GM19328 (cell line): ENCODE results near the gene CHD9.
"Not testable (repeated sequence)": the region's sequence is repeated elsewhere in the genome, so short reads cannot be mapped to it uniquely, and the experiment has no call there.

Experiments used
- ATAC-seq: cut with Tn5 transposase; IDR thresholded peaks from one replicate; pipeline ENCODE4 v1.9.1; 2021; ENCODE audit warnings: mild to moderate bottlenecking, moderate library complexity; ENCODE audit not compliant: unreplicated experiment

The CHD9 gene

DNA sequence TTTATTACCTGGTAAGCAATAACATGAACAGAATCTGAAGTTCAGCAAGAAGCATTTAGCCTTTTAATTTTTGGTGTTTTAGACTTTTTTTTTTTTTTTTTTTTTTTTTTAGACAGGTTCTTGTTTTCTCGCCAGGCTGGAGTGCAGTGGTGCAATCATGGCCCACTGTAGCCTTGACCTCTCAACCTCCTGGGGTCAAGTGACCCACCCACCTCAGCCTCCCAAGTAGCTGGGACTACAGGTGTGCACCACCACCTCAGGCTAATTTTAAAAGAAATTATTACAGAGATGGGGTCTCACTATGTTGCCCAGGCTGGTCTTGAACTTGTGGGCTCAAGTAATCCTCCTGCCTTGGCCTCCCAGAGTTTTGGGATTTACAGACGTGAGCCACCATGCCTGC is 206.5 kb downstream of the CHD9 start:
- no peak for ATAC-seq

DNA sequence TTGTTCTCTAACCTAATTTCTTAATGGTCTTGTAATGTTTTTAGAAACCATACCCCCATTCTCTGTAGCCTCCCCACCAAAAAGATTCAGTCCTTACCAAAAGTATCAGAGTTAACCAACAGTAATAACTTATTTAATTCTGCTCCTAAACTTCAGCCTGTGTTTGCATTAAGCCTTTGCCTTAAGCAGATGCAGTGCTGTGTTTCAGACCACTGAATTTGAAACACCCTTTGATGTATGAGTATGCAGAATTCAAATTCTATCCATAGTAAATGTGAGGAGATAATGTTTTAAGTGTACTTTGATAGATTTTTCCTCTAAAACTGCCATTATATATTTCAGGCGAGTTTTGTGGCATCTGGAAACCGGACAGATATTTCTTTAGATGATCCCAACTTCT is 207.9 kb downstream of the CHD9 start:
- ATAC-seq: no peak

- no peak for ATAC-seq
These were observed 211.4 kb downstream of the CHD9 start for GRCh38 chr16:53266156-53266555.

DNA sequence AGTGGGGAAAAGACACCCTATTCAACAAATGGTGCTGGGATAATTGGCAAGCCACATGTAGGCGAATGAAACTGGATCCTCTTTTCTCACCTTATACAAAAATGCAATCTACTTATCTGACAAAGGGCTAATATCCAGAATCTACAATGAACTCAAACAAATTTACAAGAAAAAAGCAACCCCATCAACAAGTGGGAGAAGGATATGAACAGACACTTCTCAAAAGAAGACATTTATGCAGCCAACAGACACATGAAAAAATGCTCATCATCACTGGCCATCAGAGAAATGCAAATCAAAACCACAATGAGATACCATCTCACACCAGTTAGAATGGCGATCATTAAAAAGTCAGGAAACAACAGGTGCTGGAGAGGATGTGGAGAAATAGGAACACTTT is 223.7 kb downstream of the CHD9 start:
- not testable (repeated sequence) for ATAC-seq

- no peak for ATAC-seq
These were observed 226.5 kb downstream of the CHD9 start for GRCh38 chr16:53281280-53281679.

DNA sequence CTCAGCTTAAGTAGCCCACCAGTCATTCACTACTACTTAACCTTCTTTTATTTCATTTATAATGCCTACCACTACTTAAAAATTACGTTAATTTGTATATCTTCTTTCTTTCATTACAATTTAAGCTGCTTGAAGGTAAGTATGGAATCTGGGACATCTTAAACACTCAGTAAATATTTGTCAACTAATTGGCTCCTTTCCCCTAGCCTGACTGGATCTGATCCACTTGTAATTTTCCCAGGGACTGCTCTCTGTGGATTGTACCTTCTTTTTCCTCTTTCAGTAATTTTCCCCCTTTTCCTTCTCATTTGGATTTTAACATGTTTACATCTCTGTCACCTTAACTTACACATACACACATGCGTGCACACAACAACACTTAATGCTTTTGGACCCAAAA is 227.1 kb downstream of the CHD9 start:
- no peak for ATAC-seq

DNA sequence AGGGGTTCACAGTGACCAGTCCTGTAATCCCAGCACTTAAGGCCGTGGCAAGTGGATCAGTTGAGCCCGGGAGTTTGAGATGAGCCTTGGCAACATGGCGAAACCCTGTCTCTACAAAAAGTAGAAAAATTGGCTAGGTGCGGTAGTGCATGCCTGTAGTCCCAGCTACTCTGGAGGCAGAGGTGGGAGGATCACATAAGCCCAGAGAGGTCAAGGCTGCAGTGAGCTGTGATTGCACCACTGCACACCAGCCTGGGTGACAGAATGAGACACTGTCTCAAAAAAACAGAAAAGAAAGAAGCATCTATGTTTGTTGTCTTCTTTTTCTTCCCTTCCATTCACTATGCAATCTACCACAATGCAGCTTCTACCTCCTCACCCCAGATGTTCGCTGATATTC is 227.5 kb downstream of the CHD9 start:
- ATAC-seq: no peak

DNA sequence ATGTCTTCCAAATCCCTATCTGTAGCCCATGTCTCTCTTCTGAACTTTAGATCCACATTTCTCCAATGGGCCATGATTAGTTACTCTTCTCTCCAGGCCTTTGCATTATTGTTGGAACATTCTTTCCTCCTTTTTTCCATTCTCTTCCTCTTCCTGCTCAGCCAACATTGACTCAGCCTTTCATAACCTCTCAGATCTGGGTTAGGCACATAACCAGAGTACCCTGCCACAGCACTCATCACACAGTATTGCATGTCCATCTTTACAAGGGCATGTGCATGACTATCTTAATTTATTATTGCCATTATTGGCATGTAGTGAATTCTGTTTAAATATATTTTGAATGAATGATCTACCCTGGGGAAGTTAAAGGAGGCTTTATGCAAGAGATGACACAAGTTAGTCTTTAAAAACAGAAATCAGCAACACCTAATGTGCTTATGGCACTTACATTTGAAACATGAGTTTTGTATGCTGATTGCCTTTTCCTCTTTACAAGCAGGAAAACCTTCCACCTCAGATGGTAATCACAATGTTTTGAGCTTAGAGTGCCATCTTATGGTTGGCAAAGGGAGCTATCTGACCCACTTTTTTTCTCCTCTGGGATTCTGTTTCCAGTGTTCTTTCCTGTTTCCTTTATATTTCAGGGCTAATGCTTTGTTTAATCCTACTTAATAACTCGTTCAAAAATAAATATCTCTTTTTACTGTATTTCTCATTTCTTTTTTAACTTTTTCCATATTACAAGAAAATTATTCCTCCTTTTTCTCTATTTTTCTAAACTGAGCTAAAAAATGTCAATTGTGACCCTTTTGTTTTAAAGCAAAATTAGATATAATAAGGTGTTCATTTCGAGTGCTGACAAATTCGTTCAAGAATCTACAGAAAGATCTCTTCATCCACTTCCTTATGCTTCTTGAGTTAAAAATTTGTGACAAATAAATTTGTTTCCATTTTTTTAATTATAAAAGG is 228.5 kb downstream of the CHD9 start:
- no peak for ATAC-seq

GRCh38 chr16:53285236-53285635 is 230.4 kb downstream of the CHD9 start:
- ATAC-seq: no peak

DNA sequence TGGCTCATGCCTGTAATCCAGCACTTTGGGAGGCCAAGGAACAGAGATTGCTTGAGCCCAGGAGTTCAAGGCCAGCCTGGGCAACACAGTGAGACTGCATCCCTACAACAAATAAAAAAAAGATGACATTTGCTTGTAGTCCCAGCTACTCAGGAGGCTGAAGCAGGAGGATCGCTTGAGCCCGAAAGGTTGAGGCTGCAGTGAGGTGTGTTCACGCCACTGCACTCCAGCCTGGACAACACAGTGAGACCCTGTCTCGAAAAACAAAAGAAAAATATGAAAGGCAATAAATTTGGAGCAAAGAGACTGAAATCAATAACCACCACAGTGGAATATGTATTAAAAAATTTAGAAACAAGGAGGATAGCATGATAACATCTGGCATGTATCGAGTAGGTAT is 235.7 kb downstream of the CHD9 start:
- ATAC-seq: no peak

DNA sequence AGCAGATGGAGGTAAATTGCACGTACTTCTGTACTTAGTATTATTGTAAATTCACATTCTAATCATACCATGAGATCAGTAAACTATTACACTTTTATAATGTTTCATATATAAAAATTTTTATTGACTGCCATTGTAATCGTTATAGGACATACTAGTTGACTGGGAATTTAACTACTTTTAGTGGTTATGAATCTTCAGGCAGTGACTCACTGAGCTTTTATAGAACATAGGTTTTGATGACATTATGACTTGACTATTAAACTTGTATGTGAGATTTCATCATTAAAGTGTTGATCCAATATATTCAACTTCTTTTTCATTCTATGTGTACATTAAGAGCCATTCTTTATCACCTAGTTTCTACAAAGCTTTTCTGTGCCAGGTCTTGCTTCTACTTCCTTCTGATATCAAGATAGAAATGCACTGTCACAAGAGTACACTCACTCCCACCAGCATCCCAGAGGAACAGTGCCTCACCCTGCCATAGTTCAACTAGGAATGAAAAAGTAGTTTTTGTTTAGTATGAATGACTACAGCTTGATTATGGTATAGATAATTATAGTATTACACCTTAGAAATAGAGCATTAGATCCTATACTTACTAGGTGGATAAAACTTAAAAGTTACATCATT is 237.1 kb downstream of the CHD9 start:
- no peak for ATAC-seq

GRCh38 chr16:53297477-53297876 is 242.7 kb downstream of the CHD9 start:
- ATAC-seq: no peak

GRCh38 chr16:53304334-53304733 is 249.5 kb downstream of the CHD9 start:
- no peak for ATAC-seq

DNA sequence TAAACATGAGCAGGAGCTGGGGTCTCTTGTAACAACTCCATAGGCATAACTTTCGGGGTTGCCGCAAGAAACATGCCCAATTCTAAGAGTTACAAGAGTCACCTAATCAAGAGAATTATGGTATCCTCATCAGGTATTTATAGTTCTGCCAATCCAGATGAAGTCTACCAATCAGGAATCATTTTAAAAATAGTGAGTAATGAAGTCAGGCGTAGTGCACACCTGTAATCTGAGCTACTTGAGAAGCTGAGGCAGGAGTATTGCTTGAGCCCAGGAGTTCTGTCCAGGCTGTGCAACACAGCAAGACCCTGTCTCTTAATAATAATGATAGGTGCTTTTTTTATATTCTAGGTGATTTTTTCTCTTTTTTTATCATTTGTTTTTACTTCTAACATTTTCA is 251.0 kb downstream of the CHD9 start:
- ATAC-seq: no peak

DNA sequence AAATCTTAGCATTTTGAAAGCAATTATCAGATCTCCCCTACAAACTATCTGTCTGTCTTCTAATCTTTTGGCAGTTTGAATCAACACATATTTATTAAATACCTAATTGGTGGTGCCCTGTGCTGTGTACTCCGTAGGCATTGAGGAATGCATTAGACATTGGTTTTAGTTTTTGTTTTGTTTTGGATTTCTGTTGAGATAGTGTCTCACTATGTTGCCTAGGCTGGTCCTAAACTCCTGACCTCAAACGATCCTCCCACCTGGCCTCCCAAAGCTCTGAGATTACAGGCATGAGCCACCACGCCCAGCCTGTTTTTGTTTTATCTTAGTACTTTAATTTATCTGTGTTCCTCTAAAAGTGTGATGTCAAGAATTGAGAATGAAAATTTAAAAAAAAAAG is 254.7 kb downstream of the CHD9 start:
- ATAC-seq: no peak

GRCh38 chr16:53320992-53321391 is 266.2 kb downstream of the CHD9 start:
- ATAC-seq: no peak

DNA sequence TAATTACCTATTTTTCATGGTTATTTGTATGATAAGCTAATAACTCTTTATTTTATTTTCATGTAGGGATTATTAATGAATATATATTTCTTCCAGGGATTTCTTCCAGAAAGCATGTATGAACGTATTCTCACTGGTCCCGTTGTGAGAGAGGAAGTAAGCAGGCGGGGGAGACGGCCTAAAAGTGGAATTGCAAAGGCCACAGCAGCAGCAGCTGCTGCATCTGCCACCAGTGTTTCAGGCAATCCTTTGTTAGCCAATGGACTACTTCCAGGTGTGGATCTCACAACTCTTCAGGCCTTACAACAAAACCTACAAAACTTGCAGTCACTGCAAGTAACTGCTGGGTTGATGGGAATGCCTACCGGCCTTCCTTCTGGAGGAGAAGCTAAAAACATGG is 269.1 kb downstream of the CHD9 start:
- no peak for ATAC-seq

GRCh38 chr16:53330991-53331390 is 276.2 kb downstream of the CHD9 start:
- ATAC-seq: not testable (repeated sequence)

GRCh38 chr16:53334581-53334980 is 279.8 kb downstream of the CHD9 start:
- ATAC-seq: no peak

DNA sequence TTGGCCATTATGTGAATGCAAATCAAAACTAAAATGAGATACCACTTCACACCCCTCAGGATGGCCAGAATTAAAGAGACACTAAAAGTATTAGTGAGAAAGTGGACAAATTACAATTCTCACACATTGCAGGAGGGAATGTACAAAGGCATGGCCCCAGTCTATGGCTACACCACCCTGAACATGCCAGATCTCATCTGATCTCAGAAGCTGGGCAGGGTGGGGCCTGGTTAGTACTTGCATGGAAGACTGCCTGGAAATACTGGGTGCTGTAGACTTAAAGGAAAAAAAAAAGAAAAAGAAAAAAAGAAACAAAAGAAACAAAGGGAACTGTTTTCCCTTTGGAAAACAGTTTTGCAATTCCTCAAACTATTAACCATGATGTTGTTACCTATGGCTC is 282.5 kb downstream of the CHD9 start:
- no peak for ATAC-seq

DNA sequence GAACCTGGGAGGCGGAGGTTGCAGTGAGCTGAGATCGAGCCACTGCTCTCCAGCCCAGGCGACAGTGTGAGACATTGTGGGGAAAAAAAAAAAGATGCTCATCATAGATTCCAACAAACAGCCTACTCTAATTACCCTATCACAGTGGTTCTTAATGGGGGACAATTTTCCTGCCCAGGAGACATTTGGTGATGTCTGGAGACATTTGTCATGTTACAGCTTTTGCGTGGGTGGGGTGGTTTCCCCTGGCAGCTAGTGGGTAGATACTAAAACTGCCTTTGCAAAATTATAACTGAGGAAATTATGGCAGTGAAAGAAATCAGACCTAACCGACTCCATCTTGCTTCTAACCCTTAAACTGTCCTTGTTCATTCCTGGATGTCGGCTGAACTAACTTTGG is 287.0 kb downstream of the CHD9 start:
- no peak for ATAC-seq

- ATAC-seq: no peak
These were observed 300.3 kb downstream of the CHD9 start for GRCh38 chr16:53355064-53355463.
